H9 (cell line): ENCODE measurements around the gene PDE3A. TPM values are rescaled to one million over a fixed set of nuclear protein-coding genes. Genes with fewer than 3 reads are reported as not detected.

Source experiments
- DNase-seq: peaks from one replicate; pipeline ENCODE4 v3.0.0-alpha.2; 2017
- H2AFZ ChIP-seq: one replicate; pipeline ENCODE4 v1.6.1; 2013; ENCODE audit warnings: mild to moderate bottlenecking, low read length, control low read depth, moderate library complexity
- H2AK5ac ChIP-seq: 2 replicates; pipeline ENCODE4 v1.6.1; 2013; ENCODE audit warnings: low read length, control low read depth, mixed read lengths; ENCODE audit not compliant: insufficient read length
- H2BK120ac ChIP-seq: one replicate; pipeline ENCODE4 v1.6.1; 2013; ENCODE audit warnings: low read depth, mild to moderate bottlenecking, low read length, control low read depth, inconsistent platforms; ENCODE audit not compliant: poor library complexity, severe bottlenecking
- H2BK12ac ChIP-seq: 2 replicates; pipeline ENCODE4 v1.6.1; 2013; ENCODE audit warnings: low read length, control low read depth, mixed read lengths, low read depth; ENCODE audit not compliant: insufficient read length
- H2BK15ac ChIP-seq: 2 replicates; pipeline ENCODE4 v1.6.1; 2013; ENCODE audit warnings: low read depth, low read length, control low read depth
- H2BK20ac ChIP-seq: one replicate; pipeline ENCODE4 v1.6.1; 2013; ENCODE audit warnings: low read depth, mild to moderate bottlenecking, low read length, control low read depth, inconsistent platforms; ENCODE audit not compliant: poor library complexity, severe bottlenecking
- H2BK5ac ChIP-seq: 2 replicates; pipeline ENCODE4 v1.6.1; 2013; ENCODE audit warnings: low read length, control low read depth, mixed read lengths; ENCODE audit not compliant: insufficient read length
- H3K14ac ChIP-seq: 2 replicates; pipeline ENCODE4 v1.6.1; 2013; ENCODE audit warnings: low read length, control low read depth; ENCODE audit not compliant: insufficient read depth
- H3K18ac ChIP-seq: 2 replicates; pipeline ENCODE4 v1.6.1; 2013; ENCODE audit warnings: low read depth, mild to moderate bottlenecking, mixed read lengths, low read length, control low read depth; ENCODE audit not compliant: insufficient read length
- H3K23ac ChIP-seq: 2 replicates; pipeline ENCODE4 v1.6.1; 2013; ENCODE audit warnings: low read length, control low read depth, mixed read lengths, low read depth; ENCODE audit not compliant: insufficient read length
- H3K23me2 ChIP-seq: 2 replicates; pipeline ENCODE4 v1.6.1; 2013; ENCODE audit warnings: low read depth, mild to moderate bottlenecking, mixed read lengths, low read length, control low read depth; ENCODE audit not compliant: insufficient read length, poor library complexity, severe bottlenecking
- H3K27ac ChIP-seq: 2 replicates; pipeline ENCODE4 v1.5.1; 2013; ENCODE audit warnings: low read length, control low read depth, mixed read lengths, low read depth; ENCODE audit not compliant: insufficient read length
- H3K27me3 ChIP-seq: 2 replicates; pipeline ENCODE4 v1.6.1; 2013; ENCODE audit warnings: low read length, control low read depth, inconsistent platforms; ENCODE audit not compliant: insufficient read depth
- H3K4ac ChIP-seq: 2 replicates; pipeline ENCODE4 v1.6.1; 2013; ENCODE audit warnings: low read depth, mild to moderate bottlenecking, control low read depth, inconsistent platforms, low read length, moderate library complexity
- H3K4me1 ChIP-seq: 2 replicates; pipeline ENCODE4 v1.6.1; 2013; ENCODE audit warnings: low read length, control low read depth, inconsistent platforms; ENCODE audit not compliant: insufficient read depth
- H3K4me2 ChIP-seq: 2 replicates; pipeline ENCODE4 v1.6.1; 2013; ENCODE audit warnings: low read length, control low read depth, mixed read lengths; ENCODE audit not compliant: insufficient read length, insufficient read depth
- H3K56ac ChIP-seq: 2 replicates; pipeline ENCODE4 v1.6.1; 2013; ENCODE audit warnings: low read depth, mild to moderate bottlenecking, mixed read lengths, low read length, control low read depth; ENCODE audit not compliant: insufficient read length
- H3K79me1 ChIP-seq: 2 replicates; pipeline ENCODE4 v1.6.1; 2013; ENCODE audit warnings: low read depth, mild to moderate bottlenecking, moderate library complexity, low read length, control low read depth, inconsistent platforms; ENCODE audit not compliant: insufficient read depth, poor library complexity, severe bottlenecking
- H3K79me2 ChIP-seq: 2 replicates; pipeline ENCODE4 v1.6.1; 2013; ENCODE audit warnings: low read length, control low read depth, inconsistent platforms; ENCODE audit not compliant: insufficient read depth
- H3K9ac ChIP-seq: 2 replicates; pipeline ENCODE4 v1.6.1; 2013; ENCODE audit warnings: low read length, control low read depth, mixed read lengths; ENCODE audit not compliant: insufficient read length; ENCODE audit errors: extremely low read depth
- H3K9me3 ChIP-seq: one replicate; pipeline ENCODE4 v1.6.1; 2013; ENCODE audit warnings: low read depth, low read length, inconsistent platforms; ENCODE audit not compliant: control insufficient read depth
- H3T11ph ChIP-seq: one replicate; pipeline ENCODE4 v1.6.1; 2013; ENCODE audit warnings: mild to moderate bottlenecking, low read length, control low read depth, inconsistent platforms
- H4K20me1 ChIP-seq: one replicate; pipeline ENCODE4 v1.6.1; 2013; ENCODE audit not compliant: control insufficient read depth, insufficient read length, insufficient read depth
- H4K5ac ChIP-seq: 2 replicates; pipeline ENCODE4 v1.6.1; 2013; ENCODE audit warnings: low read depth, mild to moderate bottlenecking, mixed read lengths, low read length, control low read depth; ENCODE audit not compliant: insufficient read length
- H4K8ac ChIP-seq: replicated peaks from 2 replicates; pipeline ENCODE4 v1.6.1; 2013; ENCODE audit warnings: low read length, control low read depth, mixed read lengths, low read depth; ENCODE audit not compliant: insufficient read length
- H4K91ac ChIP-seq: 2 replicates; pipeline ENCODE4 v1.6.1; 2013; ENCODE audit warnings: low read depth, mild to moderate bottlenecking, moderate library complexity, mixed read lengths, low read length, control low read depth; ENCODE audit not compliant: insufficient read length
- H3K27ac Mint-ChIP-seq, 3 experiments: 2 replicates in 2 of 3; 3 replicates in 1 of 3; pipeline ENCODE4 v1.8.0; 2020 to 2021; ENCODE audit warnings: mixed read lengths in 3 of 3, mild to moderate bottlenecking in 1 of 3, moderate library complexity in 1 of 3
- H3K27me3 Mint-ChIP-seq: 2 replicates; pipeline ENCODE4 v1.8.0; 2021; ENCODE audit warnings: low read depth, mild to moderate bottlenecking, moderate library complexity, mixed read lengths
- H3K36me3 Mint-ChIP-seq, 3 experiments: 2 replicates in 2 of 3; 3 replicates in 1 of 3; pipeline ENCODE4 v1.8.0; 2020 to 2021; ENCODE audit warnings: low read depth in 3 of 3, mixed read lengths in 3 of 3; ENCODE audit not compliant: insufficient read depth in 1 of 3
- H3K4me1 Mint-ChIP-seq, 2 experiments: 2 replicates each; pipeline ENCODE4 v1.8.0; 2020; ENCODE audit warnings: mixed read lengths in 2 of 2
- H3K4me3 Mint-ChIP-seq, 2 experiments: 2 replicates in 1 of 2; 3 replicates in 1 of 2; pipeline ENCODE4 v1.8.0; 2020 to 2021; ENCODE audit warnings: mild to moderate bottlenecking in 2 of 2, mixed read lengths in 2 of 2, moderate library complexity in 1 of 2
- H3K9me3 Mint-ChIP-seq, 2 experiments: 2 replicates in 1 of 2; 3 replicates in 1 of 2; pipeline ENCODE4 v1.8.0; 2020; ENCODE audit warnings: mild to moderate bottlenecking in 2 of 2, mixed read lengths in 2 of 2, moderate library complexity in 1 of 2
- CTCF ChIP-seq: fragments of 200-600 bp; sonication (generic); conservative IDR thresholded peaks from 3 replicates; pipeline ENCODE4 v1.8.0; 2021; ENCODE audit warnings: antibody characterized with exemption, mild to moderate bottlenecking
- WGBS: extraction: QIAGEN DNeasy Blood & Tissue Kit; methylation state at CpG from one replicate; pipeline ENCODE4 v1.1.7; 2013; ENCODE audit warnings: missing lambda C conversion rate, low lambda C conversion rate, mixed read lengths; ENCODE audit not compliant: insufficient read length; ENCODE audit errors: extremely low coverage; 5-methylcytosine and 5-hydroxymethylcytosine counted together
- total RNA-seq: library from RNA; stranded (reverse); gene quantifications from 2 replicates; pipeline ENCODE4 v1.2.1, GENCODE V29; 2021

The PDE3A gene
- total RNA-seq, 1 experiment from 2014 or later: 3.0 TPM

GRCh38 chr12:20585913-20586312, 217.6 kb downstream of the PDE3A start:
- no peak for TF ChIP-seq CTCF
- Mint-ChIP-seq H3K4me1 (peaks cover 8 to 12% of the 10 kb centered on the region in 2 experiments), H3K9me3 (no peaks in the 10 kb centered on the region), H3K27ac (peak overlapping the region in 1 of 3 experiments; percentile 5; a peak in 1 of 7 replicates), H3K4me3 (no peak overlapping the region), H3K27me3 (no peaks in the 10 kb centered on the region), H3K36me3 (no peaks in the 10 kb centered on the region; a peak in 1 of 7 replicates)
- Histone ChIP-seq H2AK5ac (no peak overlapping the region), H3K14ac (no peak overlapping the region), H3K56ac (no peak overlapping the region), H3T11ph (no peak overlapping the region), H3K23me2 (no peaks in the 10 kb centered on the region), H3K9ac (no peak overlapping the region), H3K4ac (no peak overlapping the region), H3K4me1 (no peaks in the 10 kb centered on the region), H2BK15ac (no peak overlapping the region), H3K23ac (no peak overlapping the region), H3K9me3 (no peaks in the 10 kb centered on the region), H2AFZ (no peak overlapping the region), H2BK12ac (no peak overlapping the region), H2BK120ac (no peak overlapping the region), H3K18ac (no peak overlapping the region), H3K79me1 (no peaks in the 10 kb centered on the region), H4K5ac (no peak overlapping the region), H3K4me2 (no peak overlapping the region), H4K8ac (no peak overlapping the region), H3K27me3 (no peaks in the 10 kb centered on the region), H4K20me1 (no peaks in the 10 kb centered on the region), H2BK5ac (no peak overlapping the region), H2BK20ac (no peak overlapping the region), H3K27ac (no peak overlapping the region), H3K79me2 (no peaks in the 10 kb centered on the region), H4K91ac (no peak overlapping the region)
- no peak for DNase-seq
- WGBS: no CpG with 5 or more reads among the region's 2 CpGs
